Measurements from ENCODE around the gene IFNL4.

GRCh38 chr19:39217094-39217493 lies 31.6 kb downstream of the IFNL4 start:
- TF ChIP-seq POLR2A (IDR thresholded peaks at IDR 0.05) (no peak), CTCF (IDR thresholded peaks at IDR 0.05) (no peak), EP300 (IDR thresholded peaks at IDR 0.05) (no peak)

Data from ovary (tissue), 3 donors.